BJ (cell line): Measurements from ENCODE around the gene IL4I1. TPM values are rescaled to one million over a fixed set of nuclear protein-coding genes. Genes with fewer than 3 reads are reported as not detected.

Source experiments
- CTCF ChIA-PET: fragments of 350-600 bp; formaldehyde crosslinking; extraction: SDS; loops from one replicate; lab custom pipeline; 2021; ENCODE audit warnings: antibody characterized with exemption, inconsistent platforms; lab: Yijun Ruan, JAX
- POLR2A ChIA-PET: fragments of 300-600 bp; sonication (Branson Sonifier 250); formaldehyde crosslinking; extraction: SDS; loops from one replicate; lab custom pipeline; 2021; ENCODE audit warnings: antibody characterized with exemption; lab: Charles Lee
- DNase-seq: peaks from one replicate; pipeline ENCODE4 v3.0.0-alpha.2; 2011; ENCODE audit warnings: low read depth
- H3K27me3 ChIP-seq: 2 replicates; pipeline ENCODE4 v1.6.0; 2011; ENCODE audit warnings: low read length; ENCODE audit not compliant: control insufficient read depth, insufficient read depth
- H3K36me3 ChIP-seq: 2 replicates; pipeline ENCODE4 v1.5.1; 2011; ENCODE audit warnings: low read length; ENCODE audit not compliant: control insufficient read depth, insufficient read depth
- H3K4me3 ChIP-seq: 2 replicates; pipeline ENCODE4 v1.5.1; 2011; ENCODE audit warnings: low read depth, mild to moderate bottlenecking, control low read depth, low read length
- polyA plus RNA-seq: library from polyadenylated mRNA; depleted of rRNA; stranded (reverse); fragments of >200 nt; gene quantifications from 2 replicates; pipeline ENCODE4 v1.2.3, GENCODE V29; 2011
- TF ChIP-seq, protein P1 (sequence below): IDR thresholded peaks from 2 replicates; pipeline ENCODE4 v1.5.1; 2011; ENCODE audit warnings: low read depth, mild to moderate bottlenecking, control low read depth, inconsistent platforms, low read length, moderate library complexity; ENCODE audit not compliant: insufficient read depth

The IL4I1 gene
- polyA plus RNA-seq, 1 experiment: 0.12 TPM

DNA sequence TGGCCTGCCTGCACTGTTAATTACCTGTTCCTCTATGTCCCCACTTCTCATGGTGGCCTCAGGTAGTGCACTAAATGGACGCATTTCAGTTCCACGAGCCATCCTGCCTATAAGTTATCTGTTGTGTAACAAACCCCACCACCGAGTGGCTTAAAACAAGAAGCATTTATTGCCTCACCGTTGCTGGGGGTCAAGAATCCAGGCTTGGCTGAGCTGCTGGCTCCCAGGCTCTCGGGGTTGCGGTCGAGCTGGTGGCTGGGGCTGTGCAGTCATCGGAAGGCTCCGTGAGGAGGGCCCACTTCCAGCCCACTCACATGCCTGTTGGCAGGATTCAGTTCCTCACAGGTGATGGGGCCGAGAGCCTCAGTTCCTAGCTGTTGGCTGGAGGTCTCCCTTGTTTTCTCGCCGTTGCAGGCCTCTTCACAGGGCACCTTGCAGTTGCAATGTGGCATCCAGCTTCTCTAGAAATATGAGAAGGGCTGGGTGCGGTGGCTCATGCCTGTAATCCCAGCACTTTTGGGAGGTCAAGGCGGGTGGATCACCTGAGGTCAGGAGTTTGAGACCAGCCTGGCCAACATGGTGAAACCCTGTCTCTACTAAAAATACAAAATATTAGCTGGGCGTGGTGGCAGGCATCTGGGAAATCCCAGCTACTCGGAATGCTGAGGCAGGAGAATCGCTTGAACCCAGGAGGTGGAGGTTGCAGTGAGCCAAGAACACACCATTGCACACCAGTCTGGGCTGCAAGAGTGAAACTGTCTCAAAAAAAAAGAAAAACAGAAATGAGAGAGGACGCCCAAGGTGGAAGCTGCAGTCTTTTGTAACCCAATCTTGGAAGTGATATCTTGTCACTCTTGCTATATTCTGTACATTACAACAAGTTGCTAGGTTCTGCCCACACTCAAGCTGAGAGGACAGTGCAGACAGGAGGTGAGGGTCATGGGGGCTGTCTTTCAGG lies 52.3 kb downstream of the IL4I1 start:
- CTCF ChIA-PET: no interaction called here
- Histone ChIP-seq H3K4me3 (no peak overlapping the region), H3K36me3 (peaks cover 4% of the 10 kb centered on the region; the same call in 1 of the 2 replicates), H3K27me3 (no peaks in the 10 kb centered on the region)
- no peak for DNase-seq
- POLR2A ChIA-PET: interaction anchor here (0.7 kb wide), 1 partner anchor 157 kb away, joined by 5 read pairs; no protein-coding TSS in a partner anchor
- TF ChIP-seq, protein P1, sequence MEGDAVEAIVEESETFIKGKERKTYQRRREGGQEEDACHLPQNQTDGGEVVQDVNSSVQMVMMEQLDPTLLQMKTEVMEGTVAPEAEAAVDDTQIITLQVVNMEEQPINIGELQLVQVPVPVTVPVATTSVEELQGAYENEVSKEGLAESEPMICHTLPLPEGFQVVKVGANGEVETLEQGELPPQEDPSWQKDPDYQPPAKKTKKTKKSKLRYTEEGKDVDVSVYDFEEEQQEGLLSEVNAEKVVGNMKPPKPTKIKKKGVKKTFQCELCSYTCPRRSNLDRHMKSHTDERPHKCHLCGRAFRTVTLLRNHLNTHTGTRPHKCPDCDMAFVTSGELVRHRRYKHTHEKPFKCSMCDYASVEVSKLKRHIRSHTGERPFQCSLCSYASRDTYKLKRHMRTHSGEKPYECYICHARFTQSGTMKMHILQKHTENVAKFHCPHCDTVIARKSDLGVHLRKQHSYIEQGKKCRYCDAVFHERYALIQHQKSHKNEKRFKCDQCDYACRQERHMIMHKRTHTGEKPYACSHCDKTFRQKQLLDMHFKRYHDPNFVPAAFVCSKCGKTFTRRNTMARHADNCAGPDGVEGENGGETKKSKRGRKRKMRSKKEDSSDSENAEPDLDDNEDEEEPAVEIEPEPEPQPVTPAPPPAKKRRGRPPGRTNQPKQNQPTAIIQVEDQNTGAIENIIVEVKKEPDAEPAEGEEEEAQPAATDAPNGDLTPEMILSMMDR: no peak

DNA sequence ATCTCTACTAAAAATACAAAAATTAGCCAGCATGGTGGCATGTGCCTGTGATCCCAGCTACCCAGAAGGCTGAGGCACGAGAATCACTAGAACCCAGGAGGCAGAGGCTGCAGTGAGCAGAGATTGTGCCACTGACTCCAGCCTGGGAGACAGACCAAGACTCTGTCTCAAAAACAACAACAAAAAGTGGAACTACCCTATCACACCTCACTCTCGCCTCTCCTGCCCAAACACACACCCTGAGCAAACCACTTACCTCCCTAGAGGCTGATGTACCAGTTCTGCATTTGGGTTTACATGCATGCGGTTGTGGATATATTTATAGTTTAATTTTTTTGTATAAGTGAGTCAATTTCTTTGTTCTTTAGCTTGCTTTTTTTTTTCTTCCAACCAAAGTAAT lies 53.4 kb downstream of the IL4I1 start:
- H3K27me3 ChIP-seq: no peaks in the 10 kb centered on the region
- DNase-seq: no peak
- H3K36me3 ChIP-seq: peaks cover 7% of the 10 kb centered on the region
- POLR2A ChIA-PET: interaction anchor here (0.7 kb wide), 1 partner anchor 158 kb away, joined by 5 read pairs; no protein-coding TSS in a partner anchor
- CTCF ChIA-PET: no interaction called here
- TF ChIP-seq, protein P1: no peak
- no peak overlapping the region for H3K4me3 ChIP-seq

DNA sequence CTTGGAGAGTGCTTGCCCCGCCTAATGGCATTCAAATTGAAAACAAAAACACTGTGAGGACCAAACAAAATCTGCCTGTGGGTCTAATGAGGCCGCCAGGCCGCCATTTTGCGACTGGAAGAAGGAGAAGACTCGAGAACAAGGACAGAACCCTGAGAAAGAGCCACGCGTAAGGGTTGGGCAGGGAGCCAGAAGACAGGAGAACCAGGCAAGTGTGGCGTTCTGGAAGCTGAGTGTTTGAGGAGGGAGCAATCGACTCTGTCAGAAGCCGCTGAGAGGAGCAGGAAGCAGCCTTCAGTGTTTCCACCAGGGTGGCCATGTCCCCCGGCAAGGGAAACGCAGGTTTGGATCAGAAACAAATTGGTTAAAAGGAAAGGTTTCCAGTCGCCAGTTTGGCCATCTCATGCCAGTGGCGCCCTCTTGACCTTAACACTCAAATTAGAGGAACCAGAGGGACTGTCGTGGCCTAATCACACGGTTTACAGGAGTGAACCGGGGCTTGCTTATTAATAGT lies 55.9 kb downstream of the IL4I1 start:
- H3K27me3 ChIP-seq: no peaks in the 10 kb centered on the region
- DNase-seq: no peak
- H3K4me3 ChIP-seq: no peak overlapping the region
- peaks cover 21% of the 10 kb centered on the region for H3K36me3 ChIP-seq
- TF ChIP-seq, protein P1: no peak
- CTCF ChIA-PET: no interaction called here
- POLR2A ChIA-PET: no interaction called here

DNA sequence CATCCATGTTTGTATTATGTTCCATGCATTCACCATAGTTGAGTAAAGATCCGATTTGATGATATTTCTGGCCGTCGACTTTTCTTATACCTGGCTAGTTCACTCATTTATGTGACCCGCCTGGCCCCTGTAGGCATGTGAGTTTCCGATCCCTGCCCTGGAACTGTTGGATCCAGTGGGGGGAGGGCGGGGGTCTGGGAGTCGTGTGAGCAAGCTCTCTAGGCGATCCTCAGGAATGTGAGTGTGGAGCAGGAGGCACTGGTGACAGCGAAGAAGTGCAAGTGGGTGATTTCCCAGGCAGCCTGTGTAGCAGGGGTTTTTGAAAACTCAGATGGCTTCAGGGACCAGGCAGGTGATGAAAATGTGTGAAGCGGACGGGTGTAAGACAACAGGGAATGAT lies 56.4 kb downstream of the IL4I1 start:
- TF ChIP-seq, protein P1: no peak
- ChIA-PET POLR2A (no interaction called here), CTCF (no interaction called here)
- Histone ChIP-seq H3K4me3 (no peak overlapping the region), H3K36me3 (peaks cover 25% of the 10 kb centered on the region), H3K27me3 (no peaks in the 10 kb centered on the region)
- DNase-seq: no peak

DNA sequence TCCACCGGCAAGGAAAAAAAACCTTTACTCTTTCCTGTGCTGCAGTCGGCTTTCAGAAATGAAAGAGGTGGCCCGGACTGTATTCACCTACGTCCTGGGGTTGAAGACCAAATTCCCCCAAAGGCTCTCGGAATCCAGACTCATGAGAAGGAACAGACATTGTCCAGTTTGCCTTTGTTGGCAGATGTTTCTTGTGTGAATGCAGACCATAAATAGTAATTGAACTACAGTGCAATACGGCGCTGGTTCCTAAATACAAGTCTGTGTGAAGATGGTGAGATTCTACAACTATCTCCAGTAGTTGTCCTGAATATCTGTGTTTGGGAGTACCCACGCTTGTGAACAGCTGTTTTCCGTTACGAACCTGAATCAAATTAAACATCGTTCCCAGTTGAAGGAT lies 57.0 kb downstream of the IL4I1 start:
- TF ChIP-seq, protein P1: no peak
- no peaks in the 10 kb centered on the region for H3K27me3 ChIP-seq
- CTCF ChIA-PET: no interaction called here
- H3K36me3 ChIP-seq: peaks cover 29% of the 10 kb centered on the region
- DNase-seq: no peak
- no peak overlapping the region for H3K4me3 ChIP-seq
- POLR2A ChIA-PET: no interaction called here
